Measurements from ENCODE around the gene PRKG2.
A peak's percentile ranks its signal among the peaks of the same experiment; 100 is the strongest.

The PRKG2 gene

DNA sequence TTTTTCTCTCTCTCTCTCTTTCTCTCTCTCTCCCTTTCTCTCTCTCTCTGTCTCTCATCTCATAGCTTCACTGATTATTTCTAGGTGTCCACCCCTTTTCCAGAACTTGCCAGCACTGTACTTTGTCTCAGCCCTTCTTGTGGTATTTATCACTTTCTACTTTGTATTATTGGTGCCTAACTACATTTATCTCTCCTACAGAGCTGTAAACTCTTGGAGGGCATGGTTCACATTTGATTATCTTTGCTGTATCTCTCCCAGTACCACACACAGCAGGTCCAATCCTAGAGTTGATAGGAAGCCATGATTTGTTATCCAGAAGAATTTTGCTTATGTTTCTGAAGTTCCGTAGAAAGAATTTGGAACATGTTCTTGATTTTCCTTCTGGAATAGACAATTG, 5.2 kb upstream of the PRKG2 start:
- H3K27ac ChIP-seq, result no peak overlapping the region
- DNase-seq (ENCODE audit: low read depth, low spot score), result no peak

DNA sequence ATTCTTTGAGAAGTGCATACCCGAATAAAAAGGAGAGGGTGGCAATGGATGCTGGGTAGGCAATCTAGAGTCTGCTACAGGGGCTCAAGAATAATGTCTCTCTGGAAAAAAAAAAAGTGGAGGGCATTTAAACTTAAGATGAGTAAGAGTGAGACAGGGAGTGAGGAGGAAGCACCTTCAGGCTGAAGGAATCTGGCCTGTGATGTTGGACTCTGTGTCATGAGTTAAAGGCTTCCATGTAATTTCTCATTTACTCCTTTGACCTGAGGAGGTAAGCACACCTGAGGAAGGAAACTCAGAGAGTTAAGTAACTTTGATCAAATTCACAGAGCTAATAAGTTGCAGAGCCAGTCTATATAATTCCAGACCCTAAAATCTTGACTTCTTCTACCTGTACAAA, 3.2 kb upstream of the PRKG2 start:
- no peak overlapping the region for H3K27ac ChIP-seq
- DNase-seq (ENCODE audit: low read depth, low spot score), result no peak

DNA sequence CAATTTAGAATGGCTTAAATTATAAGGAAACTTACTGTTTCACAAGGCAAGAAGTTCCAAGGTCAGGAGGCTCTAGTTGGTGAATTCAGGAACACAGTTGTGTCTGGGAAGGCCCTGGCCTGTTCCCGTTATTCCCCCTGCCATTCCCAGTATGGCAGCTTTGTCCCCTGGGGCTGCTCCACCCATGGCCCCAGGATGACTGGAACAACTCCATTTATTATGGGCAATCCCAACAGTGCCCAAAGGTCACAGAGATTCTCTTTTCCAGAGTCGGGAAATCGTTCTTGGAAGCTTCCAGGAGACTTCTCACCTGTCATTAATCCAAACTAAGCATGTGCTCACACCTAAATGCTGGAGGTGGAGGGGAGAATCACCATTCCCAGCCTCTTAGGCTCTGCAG, 2.8 kb upstream of the PRKG2 start:
- no peak for DNase-seq (ENCODE audit: low read depth, low spot score)
- H3K27ac ChIP-seq, result no peak overlapping the region

GRCh38 chr4:81215931-81216330, 909 bp upstream of the PRKG2 start:
- no peak overlapping the region for H3K27ac ChIP-seq

DNA sequence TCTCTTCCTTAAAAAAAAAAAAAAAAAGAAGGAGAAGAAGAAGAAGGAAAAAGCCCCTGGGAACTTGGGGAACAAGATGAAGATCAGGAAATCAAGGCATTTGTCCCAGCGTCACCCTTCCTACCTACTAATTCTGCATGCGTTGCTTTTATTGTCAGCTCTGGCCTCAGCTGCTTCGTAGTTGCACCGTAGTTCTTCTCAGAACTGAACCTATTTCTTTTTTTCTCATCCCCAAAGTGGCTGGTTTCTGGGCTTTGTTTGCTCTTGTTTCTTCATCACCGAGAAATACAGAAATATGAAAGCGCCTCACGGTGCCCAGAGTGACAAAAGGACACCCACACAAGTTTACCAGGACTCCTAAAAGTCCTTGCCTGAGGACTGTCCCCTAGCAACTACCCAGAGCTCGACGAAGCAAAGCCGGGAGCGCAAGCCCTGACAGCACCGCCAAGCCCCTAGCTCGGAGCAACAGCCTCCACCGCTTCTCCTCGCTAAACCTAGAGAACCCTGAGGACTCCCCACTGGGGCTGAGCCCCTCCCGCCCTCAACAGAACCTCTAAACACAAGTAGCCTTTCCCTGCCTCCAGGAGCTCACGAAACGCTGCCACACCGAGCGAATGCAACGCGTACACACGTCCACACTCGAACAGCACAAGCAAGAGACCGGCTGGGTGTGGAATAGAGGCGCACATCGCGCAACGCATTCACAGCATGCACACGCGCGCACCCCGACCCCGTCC, 710 bp downstream of the PRKG2 start:
- no peak for DNase-seq (ENCODE audit: low read depth, low spot score)

More at GRCh38 chr4:81215931-81216330, 909 bp upstream of the PRKG2 start:
- DNase-seq (ENCODE audit: low read depth, low spot score), result no peak

DNA sequence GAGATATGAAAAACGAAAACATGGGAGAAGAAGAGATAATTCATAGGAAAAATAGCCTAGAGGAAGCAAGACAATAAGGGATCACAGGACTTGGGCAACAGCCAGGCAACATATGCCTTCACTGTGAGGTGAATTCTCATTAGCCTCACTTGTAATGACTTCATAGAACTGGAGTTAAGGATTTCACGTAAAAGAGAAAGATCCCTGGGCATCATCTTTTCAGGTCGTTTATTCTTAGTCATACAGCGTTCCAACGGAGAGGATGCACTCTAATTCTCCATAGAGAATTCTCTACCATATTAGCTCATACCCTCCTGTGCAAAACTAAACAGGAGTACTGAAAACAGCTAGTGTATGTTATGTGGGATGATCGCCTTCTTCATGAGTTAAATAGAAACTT, 1.4 kb downstream of the PRKG2 start:
- DNase-seq (ENCODE audit: low read depth, low spot score), result no peak
- no peak overlapping the region for H3K27ac ChIP-seq

More for the DNA sequence above, 710 bp downstream of the PRKG2 start:
- no peak overlapping the region for H3K27ac ChIP-seq

- H3K27ac ChIP-seq, result no peak overlapping the region
- DNase-seq (ENCODE audit: low read depth, low spot score), result no peak
These were observed 3.1 kb downstream of the PRKG2 start for GRCh38 chr4:81211956-81212355.

DNA sequence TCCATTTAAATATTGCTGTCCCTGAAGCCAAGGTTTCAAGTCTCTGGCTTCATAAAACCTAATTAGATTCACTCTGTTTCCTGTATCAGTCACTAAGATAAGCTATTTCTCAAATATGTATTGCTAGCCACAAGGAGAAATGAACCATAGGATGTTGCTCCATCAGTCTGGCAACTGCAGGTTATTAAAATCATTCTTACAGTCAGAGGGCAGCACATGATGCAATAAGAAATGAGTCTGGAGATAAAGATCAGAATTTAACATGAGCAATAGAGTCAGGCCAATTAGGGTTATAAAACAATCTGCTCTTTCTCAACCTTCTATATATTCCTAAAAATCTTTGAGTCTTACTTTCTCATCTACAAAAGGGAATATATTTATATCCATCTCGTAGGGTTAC, 7.2 kb downstream of the PRKG2 start:
- peak overlapping the region; percentile 53 for H3K27ac ChIP-seq
- peak; percentile 86 for DNase-seq (ENCODE audit: low read depth, low spot score)

GRCh38 chr4:81205302-81205701, 9.7 kb downstream of the PRKG2 start:
- no peak overlapping the region for H3K27ac ChIP-seq
- DNase-seq (ENCODE audit: low read depth, low spot score), result no peak

DNA sequence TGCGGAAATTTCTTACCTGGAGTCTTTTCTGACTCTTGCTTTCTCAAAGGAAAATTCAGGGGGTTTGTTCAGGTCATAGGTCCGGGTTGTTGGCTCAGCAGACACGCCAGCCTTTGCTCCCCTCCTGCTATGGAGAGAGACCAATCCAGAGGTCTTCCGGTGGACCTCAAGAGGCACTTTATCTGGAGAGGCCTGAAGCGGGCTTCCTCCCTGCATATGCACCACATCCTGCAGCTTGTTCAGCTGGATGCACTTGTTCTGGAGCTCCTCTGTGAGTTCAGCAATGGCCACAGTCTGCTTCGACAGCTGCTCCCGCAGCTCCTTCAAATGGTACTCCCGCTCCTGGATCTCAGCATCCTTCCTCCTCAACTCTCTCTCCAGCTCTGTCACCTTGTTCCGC, 10.5 kb downstream of the PRKG2 start:
- no peak for DNase-seq (ENCODE audit: low read depth, low spot score)
- H3K27ac ChIP-seq, result no peak overlapping the region

DNA sequence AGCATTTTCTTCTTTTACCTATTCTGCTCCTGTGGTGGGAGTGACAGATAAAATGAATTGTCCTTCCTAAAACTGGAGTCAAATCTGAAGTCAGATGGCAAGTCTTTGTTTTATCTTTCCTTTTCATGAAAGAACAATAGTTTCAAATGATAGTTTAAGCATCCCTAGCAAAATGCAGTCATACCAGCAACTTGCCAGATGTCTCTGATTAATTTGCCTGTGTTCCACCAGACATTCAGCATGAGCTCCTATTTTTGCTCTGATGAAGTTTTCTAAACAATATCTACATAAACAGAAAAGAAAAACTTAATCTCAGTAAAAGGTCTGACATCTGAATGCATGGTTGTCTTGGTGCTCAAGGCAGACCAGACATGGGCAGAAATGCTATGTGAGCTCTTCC, 15.2 kb downstream of the PRKG2 start:
- no peak overlapping the region for H3K27ac ChIP-seq
- no peak for DNase-seq (ENCODE audit: low read depth, low spot score)

DNA sequence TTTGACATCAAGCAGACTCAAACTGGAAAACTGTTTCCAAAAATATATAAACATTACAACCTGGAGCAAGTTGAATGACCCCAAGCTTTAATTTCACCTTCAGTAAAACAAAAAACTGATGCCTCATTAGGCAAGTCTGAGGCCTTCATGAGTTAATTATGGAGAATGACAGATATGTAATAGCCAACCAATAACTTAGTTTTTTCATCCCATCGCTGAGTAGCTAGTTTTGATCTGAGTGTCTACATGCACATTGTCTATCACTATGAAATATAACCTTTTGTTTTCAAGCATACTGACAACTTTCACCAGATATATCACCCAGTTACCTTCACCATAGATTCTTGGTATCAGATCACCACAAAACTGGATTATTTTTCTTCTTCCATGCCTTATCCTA, 16.4 kb downstream of the PRKG2 start:
- H3K27ac ChIP-seq, result no peak overlapping the region
- no peak for DNase-seq (ENCODE audit: low read depth, low spot score)

DNA sequence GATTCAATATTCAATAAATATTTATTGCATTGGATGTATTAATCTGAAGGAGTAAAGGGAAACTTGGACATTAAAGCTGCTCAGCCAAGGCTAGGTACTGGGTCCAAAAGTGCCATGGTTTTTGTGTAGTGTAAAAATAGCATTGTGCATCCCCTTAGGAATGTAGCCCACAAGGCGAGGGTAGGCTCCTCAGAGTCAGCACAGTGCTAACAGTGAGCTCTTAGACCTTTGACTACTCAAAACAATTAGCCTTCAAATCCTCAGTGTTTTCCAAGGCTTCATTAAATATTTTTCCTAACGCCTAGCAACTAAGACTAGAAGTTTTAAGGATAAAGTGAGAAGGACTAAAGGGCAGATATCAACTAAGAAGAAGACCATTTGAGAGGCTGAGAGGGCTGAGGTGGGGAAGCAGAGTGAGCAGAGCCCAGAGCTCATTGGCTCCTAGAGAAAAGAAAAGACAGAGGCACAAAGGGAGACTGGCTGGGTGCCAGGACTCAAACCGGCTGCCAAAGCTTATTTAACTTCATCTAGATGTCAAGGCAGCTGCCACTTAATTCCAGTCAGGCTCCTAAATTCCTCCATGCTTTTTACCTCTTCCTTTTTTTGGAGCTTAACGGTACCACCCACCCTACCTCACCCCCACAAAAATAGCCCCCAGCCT, 17.0 kb downstream of the PRKG2 start:
- H3K27ac ChIP-seq, result no peak overlapping the region
- no peak for DNase-seq (ENCODE audit: low read depth, low spot score)

- peak; percentile 34 for DNase-seq (ENCODE audit: low read depth, low spot score)
- peak overlapping the region; percentile 34 for H3K27ac ChIP-seq
These were observed 18.8 kb downstream of the PRKG2 start for GRCh38 chr4:81196126-81196650.

DNA sequence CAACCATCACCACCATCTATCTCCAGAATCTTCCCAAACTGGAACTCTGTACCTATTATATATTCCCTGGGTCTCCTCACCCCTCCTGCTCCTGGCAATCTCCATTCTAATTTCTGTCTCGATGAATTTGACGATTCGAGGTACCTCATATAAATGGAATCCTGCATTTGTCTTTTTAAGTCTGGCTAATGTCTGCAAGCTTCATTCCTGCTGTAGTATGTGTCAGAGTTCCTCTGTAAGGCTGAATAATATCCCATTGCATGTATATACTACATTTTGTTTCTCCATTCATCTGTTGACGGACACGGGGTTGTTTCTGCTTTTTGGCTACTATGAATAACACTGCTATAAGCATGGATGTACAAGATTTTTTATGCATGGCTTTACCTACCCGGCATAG, 19.5 kb downstream of the PRKG2 start:
- no peak for DNase-seq (ENCODE audit: low read depth, low spot score)
- H3K27ac ChIP-seq, result peak overlapping the region; percentile 34

DNA sequence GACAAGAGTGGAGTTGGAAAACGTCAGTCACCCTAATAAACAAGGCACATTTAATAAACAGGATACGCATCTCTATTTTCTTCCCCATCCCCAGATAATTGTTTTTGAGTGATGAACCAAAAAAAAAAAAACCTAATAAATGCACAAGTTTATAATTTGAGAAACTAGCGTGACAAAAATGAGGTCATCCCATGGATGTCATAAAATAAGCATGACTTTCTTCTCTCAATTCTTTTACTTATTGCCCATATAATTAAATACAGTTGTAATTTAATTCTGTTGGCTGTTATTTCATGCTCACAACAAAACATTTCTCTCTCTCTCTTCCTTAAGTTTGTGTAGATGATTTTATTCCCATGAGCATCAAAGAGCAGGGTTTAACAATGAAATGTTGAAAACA, 20.7 kb downstream of the PRKG2 start:
- no peak overlapping the region for H3K27ac ChIP-seq
- no peak for DNase-seq (ENCODE audit: low read depth, low spot score)

GRCh38 chr4:81180916-81181315, 34.1 kb downstream of the PRKG2 start:
- H3K27ac ChIP-seq, result no peak overlapping the region
- DNase-seq (ENCODE audit: low read depth, low spot score), result peak; percentile 3

- no peak for DNase-seq (ENCODE audit: low read depth, low spot score)
- H3K27ac ChIP-seq, result no peak overlapping the region
These were observed 35.7 kb downstream of the PRKG2 start for GRCh38 chr4:81179326-81179725.

- no peak overlapping the region for H3K27ac ChIP-seq
- DNase-seq (ENCODE audit: low read depth, low spot score), result no peak
These were observed 41.8 kb downstream of the PRKG2 start for GRCh38 chr4:81173213-81173612.

- H3K27ac ChIP-seq, result peak overlapping the region; percentile 84
- DNase-seq (ENCODE audit: low read depth, low spot score), result no peak
These were observed 48.4 kb downstream of the PRKG2 start for GRCh38 chr4:81166458-81167160.

DNA sequence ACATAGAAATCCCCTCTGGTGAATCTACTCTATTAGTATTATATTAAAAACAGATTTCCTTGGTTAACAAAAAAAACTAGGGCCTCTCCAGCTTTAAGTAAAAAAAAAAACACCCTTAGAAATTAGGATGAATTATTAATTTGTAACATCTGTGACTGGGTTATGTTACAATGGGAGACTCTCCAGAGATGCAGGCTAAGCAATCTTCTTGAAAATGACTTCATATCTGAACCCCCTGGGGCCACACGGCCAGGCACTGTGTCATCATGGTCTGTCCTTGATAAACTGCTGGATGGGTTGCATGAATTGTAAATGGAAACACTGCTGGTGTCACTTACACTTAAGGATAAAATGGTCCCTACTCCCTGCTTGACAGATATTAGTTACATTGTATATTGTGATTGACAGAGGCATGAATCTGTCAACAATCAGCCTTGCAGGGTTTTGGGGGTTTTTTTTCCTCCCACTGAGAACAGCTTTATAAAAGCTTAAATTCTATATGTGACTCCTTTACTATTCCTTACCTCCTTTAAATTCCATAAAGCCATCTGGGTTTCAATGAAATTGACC, 49.1 kb downstream of the PRKG2 start:
- DNase-seq (ENCODE audit: low read depth, low spot score), result no peak
- H3K27ac ChIP-seq, result peak overlapping the region; percentile 84
